ENCODE data around the gene GMDS.

- TF ChIP-seq POLR2A (IDR thresholded peaks at IDR 0.05) (no peak), CTCF (IDR thresholded peaks at IDR 0.05) (no peak), EP300 (IDR thresholded peaks at IDR 0.05) (no peak)
Measured at GRCh38 chr6:1983850-1984249, 261.6 kb downstream of the GMDS start.

All from ovary (tissue), 3 donors.